Body of pancreas (tissue), 4 donors: Measurements from ENCODE around the gene ZFAND3. TPM values are rescaled to one million over a fixed set of nuclear protein-coding genes. Genes with fewer than 3 reads are reported as not detected.

Experiments used
- ATAC-seq: fragments of 150-250 bp; one replicate; pipeline ENCODE4 v1.9.1; 2016
- DNase-seq, 4 donors: peaks; one replicate each; pipeline ENCODE4 v3.0.0-alpha.2; 2019
- H3K27ac ChIP-seq, 4 donors: fragments of 200-600 bp; sonication (generic); 1 replicate in 3 of 4; 2 replicates in 1 of 4; pipeline versions ENCODE4 v1.5.1 to v1.6.1; 2016 to 2019; ENCODE audit warnings: mild to moderate bottlenecking in 1 of 4, mixed read lengths in 1 of 4, moderate library complexity in 1 of 4
- H3K27me3 ChIP-seq, 2 donors: fragments of 200-600 bp; sonication (generic); one replicate each; pipeline ENCODE4 v1.6.0; 2016; ENCODE audit warnings: mild to moderate bottlenecking in 1 of 2
- H3K36me3 ChIP-seq, 2 donors: fragments of 200-600 bp; sonication (generic); replicated peaks in 1 of 2; 2 replicates each; pipeline ENCODE4 v1.5.1; 2016; ENCODE audit warnings: low read depth in 2 of 2; ENCODE audit not compliant: insufficient read depth in 1 of 2
- H3K4me1 ChIP-seq: fragments of 200-600 bp; sonication (generic); one replicate; pipeline ENCODE4 v1.6.0; 2016
- H3K4me3 ChIP-seq, 2 donors: fragments of 200-600 bp; sonication (generic); 1 replicate in 1 of 2; 2 replicates in 1 of 2; pipeline ENCODE4 v1.5.1; 2016 to 2019
- H3K9me3 ChIP-seq, 3 donors: fragments of 200-600 bp; sonication (generic); 1 replicate in 2 of 3; 2 replicates in 1 of 3; pipeline ENCODE4 v1.5.1; 2016
- POLR2A ChIP-seq, 3 donors: fragments of 450-650 bp; IDR thresholded peaks; one replicate each; pipeline ENCODE4 v1.6.1; 2016; ENCODE audit warnings: antibody characterized with exemption in 3 of 3, mild to moderate bottlenecking in 2 of 3
- WGBS, 2 donors: methylation state at CpG; one replicate each; pipeline ENCODE4 v1.1.5; 2017; 5-methylcytosine and 5-hydroxymethylcytosine counted together
- intact Hi-C: fragments of 100-400 bp; cut with DNase I; formaldehyde crosslinking; loops from one replicate; pipeline ENCODE4 v1.15.1; 2023
- total RNA-seq, 2 donors: library from RNA; depleted of rRNA; stranded (reverse); fragments of >200 nt; gene quantifications; one replicate each; pipeline ENCODE4 v1.1.0, GENCODE V29; 2016
- TF ChIP-seq, protein P1 (sequence below), 7 experiments: fragments of 450-650 bp in 4 of 7; fragments of 200-600 bp in 3 of 7; sonication (generic) in 3 of 7; IDR thresholded peaks; one replicate each; pipeline ENCODE4 v1.5.1; 2016 to 2019; ENCODE audit warnings: antibody characterized with exemption in 7 of 7

ZFAND3 gene
- total RNA-seq, 2 donors from 2014 or later: 20.8 to 27.0 TPM

DNA sequence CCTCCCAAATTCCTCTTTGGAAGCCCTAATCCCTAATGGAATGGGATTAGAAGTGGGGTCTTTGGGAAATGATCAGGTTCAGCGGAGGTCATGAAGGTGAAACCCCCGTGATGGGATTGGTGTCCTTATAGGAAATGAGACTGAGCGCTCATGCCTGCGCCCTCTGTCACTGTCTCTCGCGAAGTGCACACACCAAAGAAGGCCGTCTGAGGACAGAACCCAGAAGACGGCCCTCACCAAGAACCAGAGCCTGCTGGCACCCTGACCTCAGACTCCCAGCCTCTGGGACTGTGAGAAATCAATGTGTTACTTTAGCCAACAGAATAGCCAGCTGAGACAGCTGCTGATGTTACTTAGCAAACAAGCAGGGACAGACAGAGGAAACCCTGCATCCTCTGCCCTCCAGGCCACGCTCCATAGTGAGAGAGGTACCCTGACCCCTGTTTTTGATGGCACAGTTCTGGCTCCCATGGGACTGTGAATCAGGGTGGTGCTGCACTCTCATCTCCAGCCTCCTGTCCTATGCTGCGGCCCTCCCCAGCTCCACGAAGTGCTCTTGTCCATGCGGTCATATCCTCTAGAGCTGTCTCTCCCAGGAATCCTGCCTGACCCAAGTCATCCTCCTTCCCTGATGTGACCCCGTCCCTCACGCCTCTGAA, 369.3 kb downstream of the ZFAND3 start:
- WGBS, 2 donors: 87 to 97% methylated on average over 8 to 14 of the region's 14 CpGs
- H3K36me3 ChIP-seq: no peaks in the 10 kb centered on the region
- no peaks in the 10 kb centered on the region for H3K9me3 ChIP-seq
- no peaks in the 10 kb centered on the region for H3K27me3 ChIP-seq
- TF ChIP-seq, protein P1, sequence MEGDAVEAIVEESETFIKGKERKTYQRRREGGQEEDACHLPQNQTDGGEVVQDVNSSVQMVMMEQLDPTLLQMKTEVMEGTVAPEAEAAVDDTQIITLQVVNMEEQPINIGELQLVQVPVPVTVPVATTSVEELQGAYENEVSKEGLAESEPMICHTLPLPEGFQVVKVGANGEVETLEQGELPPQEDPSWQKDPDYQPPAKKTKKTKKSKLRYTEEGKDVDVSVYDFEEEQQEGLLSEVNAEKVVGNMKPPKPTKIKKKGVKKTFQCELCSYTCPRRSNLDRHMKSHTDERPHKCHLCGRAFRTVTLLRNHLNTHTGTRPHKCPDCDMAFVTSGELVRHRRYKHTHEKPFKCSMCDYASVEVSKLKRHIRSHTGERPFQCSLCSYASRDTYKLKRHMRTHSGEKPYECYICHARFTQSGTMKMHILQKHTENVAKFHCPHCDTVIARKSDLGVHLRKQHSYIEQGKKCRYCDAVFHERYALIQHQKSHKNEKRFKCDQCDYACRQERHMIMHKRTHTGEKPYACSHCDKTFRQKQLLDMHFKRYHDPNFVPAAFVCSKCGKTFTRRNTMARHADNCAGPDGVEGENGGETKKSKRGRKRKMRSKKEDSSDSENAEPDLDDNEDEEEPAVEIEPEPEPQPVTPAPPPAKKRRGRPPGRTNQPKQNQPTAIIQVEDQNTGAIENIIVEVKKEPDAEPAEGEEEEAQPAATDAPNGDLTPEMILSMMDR (IDR thresholded peaks at IDR 0.05): no peak
- no peak for TF ChIP-seq POLR2A (IDR thresholded peaks at IDR 0.05)
- H3K27ac ChIP-seq: no peak overlapping the region
- ATAC-seq (no peak), DNase-seq (no peak)
- intact Hi-C loops: no loop called here
- no peak overlapping the region for H3K4me3 ChIP-seq
- H3K4me1 ChIP-seq: no peaks in the 10 kb centered on the region

DNA sequence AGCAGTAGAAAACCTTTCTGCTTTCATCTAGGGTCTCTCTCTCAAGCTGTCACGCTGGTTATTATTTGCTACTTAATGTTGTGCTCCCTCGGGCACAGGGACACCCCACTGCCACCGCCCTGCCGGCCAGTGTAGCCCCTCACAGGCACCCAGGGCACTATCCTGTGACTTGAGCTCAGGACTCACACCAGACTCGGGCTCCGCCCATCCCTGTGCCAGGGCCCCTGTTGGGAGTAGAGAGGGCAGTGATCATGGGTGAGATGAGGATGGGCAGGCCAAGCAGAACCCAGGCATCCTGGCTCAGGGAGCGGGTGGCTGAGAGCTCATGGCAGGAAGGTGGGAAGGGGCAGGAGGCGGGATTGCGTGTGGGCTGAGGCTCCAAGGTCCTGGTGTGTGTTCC, 371.9 kb downstream of the ZFAND3 start:
- TF ChIP-seq, protein P1 (IDR thresholded peaks at IDR 0.05): no peak
- no peak for TF ChIP-seq POLR2A (IDR thresholded peaks at IDR 0.05)
- Histone ChIP-seq H3K27me3 (no peaks in the 10 kb centered on the region), H3K36me3 (no peaks in the 10 kb centered on the region), H3K9me3 (no peaks in the 10 kb centered on the region), H3K4me3 (no peak overlapping the region), H3K4me1 (no peaks in the 10 kb centered on the region), H3K27ac (no peak overlapping the region)
- ATAC-seq (no peak), DNase-seq (no peak)
- intact Hi-C loops: no loop called here
- 79 to 88% methylated on average over 6 to 9 of the region's 9 CpGs for WGBS, 2 donors

DNA sequence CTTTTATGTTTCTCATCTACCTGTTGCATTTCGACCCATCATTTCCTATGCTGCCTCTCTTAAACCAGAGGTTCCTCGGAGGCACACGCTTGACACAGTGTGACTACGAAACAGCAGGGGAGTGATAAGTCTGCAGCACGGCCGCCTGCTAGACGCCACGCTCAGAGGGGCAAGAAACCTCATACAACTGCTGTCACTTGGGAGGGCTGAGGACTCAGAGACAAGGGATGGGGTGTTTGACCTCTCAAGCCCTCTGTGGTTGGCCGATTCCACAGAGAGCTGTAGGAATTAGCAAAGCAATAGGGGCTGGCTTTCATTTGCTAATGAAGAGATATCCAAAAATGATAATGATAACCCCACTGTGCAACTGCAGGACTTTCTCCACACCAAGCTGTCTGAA, 372.5 kb downstream of the ZFAND3 start:
- intact Hi-C loops: no loop called here
- WGBS, 2 donors: 81 to 85% methylated on average over 9 of the region's 9 CpGs
- no peak for ATAC-seq
- DNase-seq: no peak
- H3K9me3 ChIP-seq: no peaks in the 10 kb centered on the region
- H3K4me1 ChIP-seq: no peaks in the 10 kb centered on the region
- TF ChIP-seq, protein P1 (IDR thresholded peaks at IDR 0.05): no peak
- no peak for TF ChIP-seq POLR2A (IDR thresholded peaks at IDR 0.05)
- no peak overlapping the region for H3K27ac ChIP-seq
- no peaks in the 10 kb centered on the region for H3K27me3 ChIP-seq
- no peak overlapping the region for H3K4me3 ChIP-seq
- no peaks in the 10 kb centered on the region for H3K36me3 ChIP-seq

DNA sequence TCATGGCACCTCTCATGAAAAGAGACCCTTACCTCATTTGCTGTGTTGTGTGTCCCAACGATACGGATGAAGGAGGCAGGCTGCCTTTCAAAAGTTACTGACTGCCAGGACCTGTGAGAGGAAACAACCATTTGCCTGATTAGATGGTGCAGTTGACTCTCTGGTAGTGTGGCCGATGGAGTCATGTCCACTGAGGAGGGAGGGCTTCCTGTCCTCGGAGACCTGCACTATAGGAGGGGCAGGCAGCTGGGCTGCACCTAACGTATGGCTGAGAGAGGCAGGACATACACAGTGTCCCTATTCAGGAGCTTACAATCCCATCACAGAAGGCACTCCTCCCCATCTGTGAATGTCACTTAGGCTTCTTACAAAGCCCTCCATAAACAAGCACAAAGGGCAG, 373.0 kb downstream of the ZFAND3 start:
- intact Hi-C loops: no loop called here

More for the DNA sequence above, 373.0 kb downstream of the ZFAND3 start:
- WGBS, 2 donors: 86% methylated on average over 4 to 5 of the region's 5 CpGs
- DNase-seq (no peak), ATAC-seq (no peak)
- Histone ChIP-seq H3K9me3 (no peaks in the 10 kb centered on the region), H3K27me3 (no peaks in the 10 kb centered on the region), H3K4me1 (no peaks in the 10 kb centered on the region), H3K36me3 (no peaks in the 10 kb centered on the region), H3K4me3 (no peak overlapping the region), H3K27ac (no peak overlapping the region)
- TF ChIP-seq, protein P1 (IDR thresholded peaks at IDR 0.05): no peak
- no peak for TF ChIP-seq POLR2A (IDR thresholded peaks at IDR 0.05)
